Epidermal melanocyte (primary cell): Measurements from ENCODE around the gene LMNA.
"Not testable (repeated sequence)": the region's sequence is repeated elsewhere in the genome, so short reads cannot be mapped to it uniquely, and the experiment has no call there.

Source experiments
- DNase-seq: peaks from one replicate; pipeline ENCODE4 v3.0.0; 2011; ENCODE audit warnings: low spot score; ENCODE audit not compliant: insufficient read length

Gene LMNA

GRCh38 chr1:156114101-156114918 is at the start of gene LMNA:
TSS of gene LMNA (plus strand) at chr1:156114711. CDS start at chr1:156114919, 208 bp downstream.
- DNase-seq: peak; percentile 76

GRCh38 chr1:156065212-156065611 is 49.3 kb upstream of the LMNA start:
- DNase-seq: no peak

DNA sequence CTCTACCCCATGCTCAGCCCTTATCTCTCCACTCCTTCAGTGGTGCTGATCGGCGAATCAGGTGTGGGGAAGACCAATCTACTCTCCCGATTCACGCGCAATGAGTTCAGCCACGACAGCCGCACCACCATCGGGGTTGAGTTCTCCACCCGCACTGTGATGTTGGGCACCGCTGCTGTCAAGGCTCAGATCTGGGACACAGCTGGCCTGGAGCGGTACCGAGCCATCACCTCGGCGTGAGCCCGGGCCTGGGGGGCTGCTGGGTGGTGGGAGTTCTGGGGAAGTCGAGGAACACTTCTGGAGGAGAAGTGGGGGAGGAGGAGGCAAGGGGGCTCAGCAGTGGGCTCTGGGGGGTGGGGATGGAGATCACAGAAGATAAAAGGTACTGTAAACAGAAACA is 48.6 kb upstream of the LMNA start:
- no peak for DNase-seq

DNA sequence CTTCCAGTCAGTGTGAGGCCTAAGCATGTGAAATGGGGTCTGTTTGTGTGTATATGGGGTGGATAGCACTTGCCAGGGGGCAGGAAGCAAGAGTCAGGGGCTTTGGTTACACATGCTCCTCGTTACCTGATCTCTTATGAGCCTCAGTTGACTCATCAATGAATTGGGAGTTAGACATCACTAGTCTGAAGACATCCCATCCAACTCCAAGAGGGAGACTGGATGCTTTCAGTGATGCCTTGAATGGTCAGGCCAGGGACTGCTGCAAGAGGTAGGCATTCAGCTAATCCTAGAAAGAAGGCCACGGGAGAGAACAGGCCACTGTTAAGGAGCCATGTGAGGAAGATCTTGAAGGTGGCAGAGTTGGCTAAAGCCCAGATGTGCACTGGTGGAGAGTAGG is 47.2 kb upstream of the LMNA start:
- DNase-seq: no peak

DNA sequence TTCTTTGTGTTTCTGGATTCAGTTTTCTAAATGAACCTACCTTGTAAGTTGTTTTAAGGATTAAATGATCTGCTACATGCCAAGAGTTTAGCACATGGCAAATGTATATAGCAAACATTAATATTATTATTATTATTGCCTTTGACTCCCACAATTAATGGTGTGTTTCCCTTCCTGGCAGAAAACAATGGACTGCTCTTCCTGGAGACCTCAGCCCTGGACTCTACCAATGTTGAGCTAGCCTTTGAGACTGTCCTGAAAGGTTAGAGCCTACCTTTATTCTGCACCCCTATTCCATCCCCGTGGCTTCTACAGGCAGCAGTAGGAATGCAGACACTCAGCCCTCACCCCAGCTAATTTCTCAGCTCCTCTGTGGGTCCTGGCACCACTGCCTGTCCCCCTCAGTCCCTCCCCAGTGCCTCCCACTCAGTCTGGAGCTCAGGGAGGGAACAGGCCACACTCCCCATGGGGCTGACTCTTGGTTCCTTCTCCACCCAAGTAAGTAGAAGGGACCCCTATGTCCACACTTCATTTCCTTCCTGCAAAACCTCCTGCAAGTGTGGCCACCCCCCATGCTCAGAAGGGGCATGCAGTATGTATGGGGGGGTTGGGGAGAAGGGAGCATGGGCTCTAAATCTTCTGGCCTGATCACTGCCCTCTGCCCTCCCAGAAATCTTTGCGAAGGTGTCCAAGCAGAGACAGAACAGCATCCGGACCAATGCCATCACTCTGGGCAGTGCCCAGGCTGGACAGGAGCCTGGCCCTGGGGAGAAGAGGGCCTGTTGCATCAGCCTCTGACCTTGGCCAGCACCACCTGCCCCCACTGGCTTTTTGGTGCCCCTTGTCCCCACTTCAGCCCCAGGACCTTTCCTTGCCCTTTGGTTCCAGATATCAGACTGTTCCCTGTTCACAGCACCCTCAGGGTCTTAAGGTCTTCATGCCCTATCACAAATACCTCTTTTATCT is 44.7 kb upstream of the LMNA start:
- DNase-seq: no peak

- DNase-seq: peak; percentile 13
Measured at GRCh38 chr1:156070548-156070947, 44.0 kb upstream of the LMNA start.

DNA sequence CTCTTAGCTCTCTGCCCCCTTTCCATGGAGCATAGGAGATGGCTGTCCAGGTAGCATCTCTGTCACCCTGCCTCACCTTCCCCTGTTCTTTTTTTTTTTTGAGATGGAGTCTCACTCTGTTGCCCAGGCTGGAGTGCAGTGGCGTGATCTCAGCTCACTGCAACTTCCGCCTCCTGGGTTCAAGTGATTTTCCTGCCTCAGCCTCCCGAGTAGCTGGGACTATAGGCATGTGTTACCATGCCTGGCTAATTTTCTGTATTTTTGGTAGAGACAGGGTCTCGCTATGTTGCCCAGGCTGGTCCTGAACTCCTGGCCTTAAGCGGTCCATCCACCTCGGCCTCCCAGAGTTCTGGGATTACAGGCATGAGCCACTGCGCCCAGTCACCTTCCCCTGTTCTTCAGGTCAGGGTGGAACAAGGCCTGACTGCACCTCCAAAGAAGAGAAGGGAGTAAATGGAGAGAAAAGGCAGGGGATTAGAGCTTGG is 43.1 kb upstream of the LMNA start:
- not testable (repeated sequence) for DNase-seq

DNA sequence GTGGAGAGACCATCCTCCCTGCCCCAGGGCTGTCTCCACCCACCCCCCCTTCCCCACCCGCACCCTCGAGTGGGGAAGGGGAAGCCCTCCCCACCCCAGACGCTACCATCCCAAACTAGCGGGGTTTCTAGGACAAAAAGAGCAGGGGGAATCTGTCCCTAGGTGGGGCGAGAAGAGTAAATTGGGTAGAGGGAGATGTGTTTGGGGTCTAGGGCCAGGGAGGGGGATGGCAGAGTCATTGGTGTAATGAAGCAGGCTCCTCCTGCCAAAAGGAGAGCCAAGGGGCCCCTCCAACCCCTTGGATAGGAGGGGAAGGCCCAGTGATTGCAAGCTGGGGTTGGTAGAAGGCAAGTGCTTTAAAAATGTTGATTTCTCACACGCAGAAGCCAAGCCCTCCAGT is 42.3 kb upstream of the LMNA start:
- DNase-seq: no peak

GRCh38 chr1:156073110-156073687 is 41.3 kb upstream of the LMNA start:
- DNase-seq: no peak

- DNase-seq: no peak
Measured at GRCh38 chr1:156073740-156074139, 40.8 kb upstream of the LMNA start.

DNA sequence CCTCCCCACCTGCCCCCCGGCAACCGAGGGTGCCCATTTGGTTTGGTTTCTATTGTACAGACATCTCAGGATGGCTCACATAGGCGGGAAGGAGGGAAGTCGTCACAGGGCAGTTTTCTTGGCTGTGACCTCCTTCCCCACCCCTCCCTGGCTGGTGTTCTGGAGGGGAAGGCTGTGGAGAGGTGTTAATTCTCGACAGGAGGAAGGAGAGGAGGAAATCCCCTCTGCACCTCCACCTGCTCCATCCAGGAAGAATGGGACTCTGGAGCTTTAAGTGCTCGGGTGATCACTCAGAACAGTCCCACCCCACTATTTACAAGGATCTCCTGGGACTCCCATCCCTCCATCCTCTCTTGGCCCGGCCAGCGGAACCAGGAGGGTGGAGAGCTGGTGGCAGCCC is 39.9 kb upstream of the LMNA start:
- no peak for DNase-seq

DNA sequence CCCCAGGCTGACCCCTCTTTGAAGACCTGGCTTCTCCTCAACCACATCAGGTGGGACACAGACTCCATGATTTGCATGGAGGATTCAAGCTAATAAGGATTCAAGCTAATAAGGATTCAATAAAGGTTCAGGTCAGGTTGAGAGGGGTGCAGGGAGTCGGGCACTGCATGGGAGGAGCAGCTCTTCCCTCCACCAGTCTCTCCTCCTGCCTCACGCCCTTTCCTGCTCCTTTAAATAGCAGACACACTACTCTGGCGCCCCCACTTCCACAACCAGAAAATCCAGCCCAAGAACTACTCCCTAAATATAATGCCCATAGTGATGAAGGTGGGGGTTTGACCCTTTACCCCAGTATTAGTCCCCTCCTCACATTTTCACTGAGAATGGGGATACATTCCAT is 39.3 kb upstream of the LMNA start:
- DNase-seq: no peak

GRCh38 chr1:156075775-156076204 is 38.7 kb upstream of the LMNA start:
- DNase-seq: no peak

GRCh38 chr1:156076609-156077429 is 37.7 kb upstream of the LMNA start:
- no peak for DNase-seq

DNA sequence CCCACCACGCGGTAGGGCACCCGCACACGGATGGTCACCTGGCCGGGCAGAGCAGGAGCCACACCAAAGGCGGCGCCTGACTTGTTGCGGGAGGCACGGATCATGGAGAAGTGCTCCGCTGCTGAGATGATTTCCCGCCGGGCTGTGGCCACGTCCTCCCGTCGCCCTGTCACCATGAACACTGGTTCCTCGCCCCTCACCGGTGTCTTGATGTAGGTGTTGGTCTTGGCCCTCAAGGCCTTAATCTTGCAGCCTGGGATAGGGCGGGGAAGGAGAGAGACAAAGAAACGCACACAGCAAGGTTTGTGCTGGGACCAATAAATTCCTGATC is 37.1 kb upstream of the LMNA start:
- DNase-seq: no peak

DNA sequence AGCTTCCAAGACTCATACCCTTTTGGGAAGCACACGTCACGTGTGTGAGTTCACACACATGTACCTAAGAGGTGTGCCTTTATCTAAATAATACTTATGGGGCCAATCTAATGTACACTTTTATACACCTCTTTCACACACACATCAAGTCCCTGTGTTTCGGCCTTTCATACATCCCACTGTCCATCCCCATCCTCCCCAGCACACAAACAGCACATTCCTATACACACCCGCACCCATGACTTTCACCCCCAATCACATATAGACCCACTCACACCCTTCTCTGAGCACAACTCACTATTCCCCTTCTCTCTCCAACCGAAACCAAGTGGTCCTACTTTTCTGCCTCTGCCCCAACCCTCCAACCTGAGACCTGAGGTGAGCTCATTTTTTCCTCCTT is 35.8 kb upstream of the LMNA start:
- no peak for DNase-seq

- no peak for DNase-seq
Measured at GRCh38 chr1:156079762-156080161, 34.7 kb upstream of the LMNA start.

DNA sequence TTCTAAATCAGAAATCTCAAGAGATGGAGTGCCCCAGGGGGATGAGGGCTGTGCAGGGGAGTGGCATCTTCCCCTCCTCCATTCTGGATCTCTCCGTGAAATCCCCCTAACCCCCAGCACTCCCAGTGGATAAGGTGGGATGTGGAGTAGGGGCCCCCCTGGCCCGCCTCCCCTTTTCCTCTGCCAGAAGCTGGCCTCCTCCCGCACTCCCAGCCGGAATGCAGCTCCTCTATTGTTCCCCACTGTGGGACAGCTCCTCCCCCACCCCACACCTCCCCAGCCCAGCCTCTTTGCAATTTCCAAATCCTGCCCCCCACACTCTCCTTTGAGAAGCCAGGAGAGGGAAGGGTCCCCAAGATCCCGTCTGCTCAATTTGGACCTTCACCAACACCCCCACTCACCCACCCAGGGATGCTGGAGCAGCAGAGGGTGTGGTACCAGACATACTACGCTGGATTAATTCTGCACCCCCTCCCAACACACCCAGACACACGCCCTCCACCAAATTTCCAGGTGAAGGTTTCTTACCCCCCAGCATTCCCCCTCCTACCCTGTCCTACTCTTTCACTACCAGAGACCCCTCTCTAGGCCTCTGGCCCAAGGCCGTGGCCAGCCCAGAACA is 34.2 kb upstream of the LMNA start:
- no peak for DNase-seq

GRCh38 chr1:156080863-156081179 is 33.7 kb upstream of the LMNA start:
- DNase-seq: no peak

GRCh38 chr1:156081180-156081916 is 33.2 kb upstream of the LMNA start:
- DNase-seq: no peak
